ENCODE data around the gene MYOF. TPM values are rescaled to one million over a fixed set of nuclear protein-coding genes. Genes with fewer than 3 reads are reported as not detected.
A peak's percentile ranks its signal among the peaks of the same experiment; 100 is the strongest.
"Not testable (repeated sequence)": the region's sequence is repeated elsewhere in the genome, so short reads cannot be mapped to it uniquely, and the experiment has no call there.

Gene MYOF
- total and polyA plus RNA-seq, 2 donors (not counting 1 experiment from before 2014, with no cell fraction given): 298 to 314 TPM

DNA sequence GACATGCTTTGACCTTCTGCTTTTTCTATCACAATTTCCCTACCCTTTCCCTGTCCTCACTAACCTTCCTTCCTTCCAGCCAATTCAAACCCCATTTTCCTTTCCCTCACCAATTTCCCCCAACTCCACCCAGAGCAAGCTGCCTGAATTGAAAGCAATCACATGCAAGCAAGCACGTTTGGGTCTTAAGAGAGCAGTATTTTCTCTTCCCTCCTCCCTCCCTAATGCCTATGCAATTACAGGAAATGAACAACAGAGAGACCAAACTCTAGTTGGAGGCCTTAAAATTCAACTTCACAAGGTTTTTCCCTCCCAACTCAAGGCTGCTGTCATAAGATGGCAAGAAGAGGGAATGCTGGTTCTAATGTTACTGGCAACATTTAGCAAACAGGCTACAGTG is 117.2 kb downstream of the MYOF start:
- TF ChIP-seq, protein P1, sequence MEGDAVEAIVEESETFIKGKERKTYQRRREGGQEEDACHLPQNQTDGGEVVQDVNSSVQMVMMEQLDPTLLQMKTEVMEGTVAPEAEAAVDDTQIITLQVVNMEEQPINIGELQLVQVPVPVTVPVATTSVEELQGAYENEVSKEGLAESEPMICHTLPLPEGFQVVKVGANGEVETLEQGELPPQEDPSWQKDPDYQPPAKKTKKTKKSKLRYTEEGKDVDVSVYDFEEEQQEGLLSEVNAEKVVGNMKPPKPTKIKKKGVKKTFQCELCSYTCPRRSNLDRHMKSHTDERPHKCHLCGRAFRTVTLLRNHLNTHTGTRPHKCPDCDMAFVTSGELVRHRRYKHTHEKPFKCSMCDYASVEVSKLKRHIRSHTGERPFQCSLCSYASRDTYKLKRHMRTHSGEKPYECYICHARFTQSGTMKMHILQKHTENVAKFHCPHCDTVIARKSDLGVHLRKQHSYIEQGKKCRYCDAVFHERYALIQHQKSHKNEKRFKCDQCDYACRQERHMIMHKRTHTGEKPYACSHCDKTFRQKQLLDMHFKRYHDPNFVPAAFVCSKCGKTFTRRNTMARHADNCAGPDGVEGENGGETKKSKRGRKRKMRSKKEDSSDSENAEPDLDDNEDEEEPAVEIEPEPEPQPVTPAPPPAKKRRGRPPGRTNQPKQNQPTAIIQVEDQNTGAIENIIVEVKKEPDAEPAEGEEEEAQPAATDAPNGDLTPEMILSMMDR (conservative IDR thresholded peaks at IDR 0.05 in 1 of 2, IDR thresholded peaks at IDR 0.05 in 1 of 2; ENCODE audit: low read depth in 1 of 2, low read length in 2 of 2): no peak
- no peak for TF ChIP-seq EZH2 (IDR thresholded peaks at IDR 0.05; ENCODE audit: low read length, missing control alignments)
- Histone ChIP-seq H3K27ac (ENCODE audit: insufficient read depth, low read length) (no peak overlapping the region), H3K27me3 (ENCODE audit: control insufficient read depth, insufficient read depth, low read length) (no peaks in the 10 kb centered on the region), H4K20me1 (ENCODE audit: control insufficient read depth, extremely low read depth, insufficient read depth, low read length) (no peaks in the 10 kb centered on the region), H3K79me2 (ENCODE audit: control insufficient read depth, insufficient read depth, low read length) (no peaks in the 10 kb centered on the region), H3K4me2 (ENCODE audit: extremely low read depth, insufficient read depth, low read length) (no peak overlapping the region), H3K9ac (ENCODE audit: insufficient read depth, low read length) (no peak overlapping the region), H3K4me1 (ENCODE audit: control insufficient read depth, extremely low read depth, insufficient read depth, low read length) (no peaks in the 10 kb centered on the region), H3K4me3 (replicated peaks in 1 of 4; ENCODE audit: control extremely low read depth in 1 of 4, insufficient read depth in 1 of 4, low read depth in 3 of 4, low read length in 4 of 4) (no peak overlapping the region), H3K36me3 (ENCODE audit: control insufficient read depth, insufficient read depth, low read length) (peaks cover 38% of the 10 kb centered on the region), H2AFZ (ENCODE audit: low read length) (no peak overlapping the region), H3K9me3 (ENCODE audit: control insufficient read depth, insufficient read depth, low read depth, low read length) (no peaks in the 10 kb centered on the region)
- peak in 1 of 2 donors; percentile 6 for DNase-seq (ENCODE audit: low read depth in 2 of 2)

DNA sequence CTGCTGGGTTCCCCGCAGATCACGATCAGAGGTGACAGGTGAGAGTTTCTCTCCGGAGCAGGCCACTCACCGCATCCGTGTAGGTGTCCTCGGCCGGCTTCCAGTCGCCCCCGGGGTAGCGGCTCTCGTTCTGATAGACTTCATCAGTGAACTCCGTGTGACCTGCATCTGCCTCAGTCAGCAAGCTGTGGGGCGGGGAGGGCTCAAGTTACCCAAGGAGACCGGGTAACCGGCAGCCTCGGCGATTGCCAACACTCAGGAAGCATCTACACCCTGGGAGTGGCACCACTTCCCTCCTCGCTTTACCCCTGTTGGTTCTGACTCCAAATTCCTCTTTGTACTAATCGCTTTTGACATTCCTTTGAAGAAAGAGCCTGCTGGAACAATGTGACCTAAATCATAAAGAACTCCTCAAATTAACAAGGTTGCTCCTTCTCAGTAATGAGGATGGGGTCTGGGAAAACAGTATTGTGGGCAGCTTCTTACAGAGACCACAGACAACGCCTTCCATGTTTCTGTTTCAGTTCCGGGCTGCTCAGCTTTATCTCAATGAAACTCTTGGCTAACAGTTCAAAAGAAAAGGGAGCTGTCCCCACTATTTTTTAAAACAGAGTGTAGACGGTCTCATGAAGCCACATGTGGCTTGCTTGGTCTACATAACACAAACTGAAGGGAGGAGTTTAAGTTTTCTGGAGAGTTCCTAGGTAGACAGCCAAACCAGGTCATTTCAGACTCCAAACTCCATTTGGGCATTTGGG is 118.1 kb downstream of the MYOF start:
- H3K9me3 ChIP-seq (ENCODE audit: control insufficient read depth, insufficient read depth, low read depth, low read length): no peaks in the 10 kb centered on the region
- no peaks in the 10 kb centered on the region for H3K4me1 ChIP-seq (ENCODE audit: control insufficient read depth, extremely low read depth, insufficient read depth, low read length)
- H3K36me3 ChIP-seq (ENCODE audit: control insufficient read depth, insufficient read depth, low read length): peaks cover 43% of the 10 kb centered on the region
- DNase-seq (ENCODE audit: low read depth in 2 of 2): peak in 1 of 2 donors; percentile 42
- no peak overlapping the region for H3K9ac ChIP-seq (ENCODE audit: insufficient read depth, low read length)
- no peaks in the 10 kb centered on the region for H4K20me1 ChIP-seq (ENCODE audit: control insufficient read depth, extremely low read depth, insufficient read depth, low read length)
- H3K4me2 ChIP-seq (ENCODE audit: extremely low read depth, insufficient read depth, low read length): no peak overlapping the region
- no peak overlapping the region for H3K4me3 ChIP-seq (replicated peaks in 1 of 4; ENCODE audit: control extremely low read depth in 1 of 4, insufficient read depth in 1 of 4, low read depth in 3 of 4, low read length in 4 of 4)
- no peak overlapping the region for H2AFZ ChIP-seq (ENCODE audit: low read length)
- H3K27ac ChIP-seq (ENCODE audit: insufficient read depth, low read length): no peak overlapping the region
- TF ChIP-seq, protein P1 (conservative IDR thresholded peaks at IDR 0.05 in 1 of 2, IDR thresholded peaks at IDR 0.05 in 1 of 2; ENCODE audit: low read depth in 1 of 2, low read length in 2 of 2): no peak
- TF ChIP-seq EZH2 (IDR thresholded peaks at IDR 0.05; ENCODE audit: low read length, missing control alignments): no peak
- H3K79me2 ChIP-seq (ENCODE audit: control insufficient read depth, insufficient read depth, low read length): no peaks in the 10 kb centered on the region
- no peaks in the 10 kb centered on the region for H3K27me3 ChIP-seq (ENCODE audit: control insufficient read depth, insufficient read depth, low read length)

- H3K36me3 ChIP-seq (ENCODE audit: control insufficient read depth, insufficient read depth, low read length): peaks cover 21% of the 10 kb centered on the region
- not testable (repeated sequence) for H4K20me1 ChIP-seq (ENCODE audit: control insufficient read depth, extremely low read depth, insufficient read depth, low read length); H3K9ac ChIP-seq (ENCODE audit: insufficient read depth, low read length); H3K4me2 ChIP-seq (ENCODE audit: extremely low read depth, insufficient read depth, low read length); H3K27me3 ChIP-seq (ENCODE audit: control insufficient read depth, insufficient read depth, low read length); H3K9me3 ChIP-seq (ENCODE audit: control insufficient read depth, insufficient read depth, low read depth, low read length); H3K27ac ChIP-seq (ENCODE audit: insufficient read depth, low read length); H3K4me1 ChIP-seq (ENCODE audit: control insufficient read depth, extremely low read depth, insufficient read depth, low read length); H3K79me2 ChIP-seq (ENCODE audit: control insufficient read depth, insufficient read depth, low read length); DNase-seq (ENCODE audit: low read depth in 2 of 2); H3K4me3 ChIP-seq (replicated peaks in 1 of 4; ENCODE audit: control extremely low read depth in 1 of 4, insufficient read depth in 1 of 4, low read depth in 3 of 4, low read length in 4 of 4); H2AFZ ChIP-seq (ENCODE audit: low read length)
Observed at GRCh38 chr10:93358398-93358797, 123.7 kb downstream of the MYOF start.
